Ishikawa (cell line): ENCODE results near the gene LPAR1.

ENCODE experiments used
- CEBPB ChIP-seq: IDR thresholded peaks from 2 replicates; pipeline ENCODE4 v1.6.1; 2012
- CREB1 ChIP-seq: IDR thresholded peaks from 2 replicates; pipeline ENCODE4 v1.6.1; 2012; ENCODE audit warnings: low read depth
- EGR1 ChIP-seq: IDR thresholded peaks from 2 replicates; pipeline ENCODE4 v1.6.1; 2012
- EP300 ChIP-seq: IDR thresholded peaks from 2 replicates; pipeline ENCODE4 v1.6.1; 2012; ENCODE audit warnings: borderline replicate concordance
- FOXM1 ChIP-seq: IDR thresholded peaks from 2 replicates; pipeline ENCODE4 v1.6.1; 2012; ENCODE audit warnings: low read depth, borderline replicate concordance
- NFIC ChIP-seq: IDR thresholded peaks from 2 replicates; pipeline ENCODE4 v1.6.1; 2012
- RAD21 ChIP-seq: IDR thresholded peaks from 2 replicates; pipeline ENCODE4 v1.6.1; 2012; ENCODE audit warnings: low read depth
- REST ChIP-seq: IDR thresholded peaks from 2 replicates; pipeline ENCODE4 v1.6.1; 2012; ENCODE audit warnings: low read depth, mild to moderate bottlenecking
- TAF1 ChIP-seq: IDR thresholded peaks from 2 replicates; pipeline ENCODE4 v1.6.1; 2012; ENCODE audit warnings: low read depth, mild to moderate bottlenecking
- TCF12 ChIP-seq: IDR thresholded peaks from 2 replicates; pipeline ENCODE4 v1.6.1; 2012; ENCODE audit warnings: low read depth
- TEAD4 ChIP-seq: IDR thresholded peaks from 2 replicates; pipeline ENCODE4 v1.6.1; 2012
- YY1 ChIP-seq: IDR thresholded peaks from 2 replicates; pipeline ENCODE4 v1.6.1; 2012; ENCODE audit warnings: low read depth
- ZBTB7A ChIP-seq: IDR thresholded peaks from 2 replicates; pipeline ENCODE4 v1.6.1; 2012; ENCODE audit warnings: low read depth
- TF ChIP-seq, protein P1 (sequence below): IDR thresholded peaks from 2 replicates; pipeline ENCODE4 v1.6.1; 2012
- TF ChIP-seq, protein P2 (sequence below): IDR thresholded peaks from 2 replicates; pipeline ENCODE4 v1.6.1; 2012

LPAR1 gene

GRCh38 chr9:111052791-111053190, 14.5 kb upstream of the LPAR1 start:
- TF ChIP-seq, protein P1, sequence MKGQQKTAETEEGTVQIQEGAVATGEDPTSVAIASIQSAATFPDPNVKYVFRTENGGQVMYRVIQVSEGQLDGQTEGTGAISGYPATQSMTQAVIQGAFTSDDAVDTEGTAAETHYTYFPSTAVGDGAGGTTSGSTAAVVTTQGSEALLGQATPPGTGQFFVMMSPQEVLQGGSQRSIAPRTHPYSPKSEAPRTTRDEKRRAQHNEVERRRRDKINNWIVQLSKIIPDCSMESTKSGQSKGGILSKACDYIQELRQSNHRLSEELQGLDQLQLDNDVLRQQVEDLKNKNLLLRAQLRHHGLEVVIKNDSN, result no peak
- TF ChIP-seq YY1, result no peak

DNA sequence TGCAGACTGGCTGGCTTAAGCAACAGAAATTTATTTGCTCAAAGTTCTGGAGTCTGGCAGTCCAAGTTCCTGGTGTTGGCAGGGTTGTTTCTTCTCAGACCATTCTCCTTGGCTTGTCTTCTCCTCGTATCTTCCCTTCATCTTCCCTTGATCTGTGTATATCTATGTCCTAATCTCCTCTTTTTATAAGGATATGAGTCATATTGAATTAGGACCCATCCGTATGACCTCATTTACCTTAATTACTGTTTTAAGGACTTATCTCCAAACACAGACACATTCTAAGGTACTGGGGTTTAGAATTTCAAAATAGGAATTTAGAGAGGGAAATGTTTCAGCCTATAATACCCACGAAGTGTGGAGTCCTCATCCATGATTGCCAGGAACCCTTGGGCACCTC, 13.1 kb upstream of the LPAR1 start:
- TF ChIP-seq FOXM1, result no peak
- TF ChIP-seq CEBPB, result no peak
- TF ChIP-seq EGR1, result no peak
- TF ChIP-seq NFIC, result no peak
- TF ChIP-seq, protein P2, sequence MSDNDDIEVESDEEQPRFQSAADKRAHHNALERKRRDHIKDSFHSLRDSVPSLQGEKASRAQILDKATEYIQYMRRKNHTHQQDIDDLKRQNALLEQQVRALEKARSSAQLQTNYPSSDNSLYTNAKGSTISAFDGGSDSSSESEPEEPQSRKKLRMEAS, result no peak
- TF ChIP-seq, protein P1, result no peak
- TF ChIP-seq TEAD4, result no peak
- no peak for TF ChIP-seq TCF12
- no peak for TF ChIP-seq REST
- TF ChIP-seq TAF1, result no peak
- TF ChIP-seq ZBTB7A, result no peak
- TF ChIP-seq RAD21, result no peak
- no peak for TF ChIP-seq EP300
- TF ChIP-seq YY1, result no peak

DNA sequence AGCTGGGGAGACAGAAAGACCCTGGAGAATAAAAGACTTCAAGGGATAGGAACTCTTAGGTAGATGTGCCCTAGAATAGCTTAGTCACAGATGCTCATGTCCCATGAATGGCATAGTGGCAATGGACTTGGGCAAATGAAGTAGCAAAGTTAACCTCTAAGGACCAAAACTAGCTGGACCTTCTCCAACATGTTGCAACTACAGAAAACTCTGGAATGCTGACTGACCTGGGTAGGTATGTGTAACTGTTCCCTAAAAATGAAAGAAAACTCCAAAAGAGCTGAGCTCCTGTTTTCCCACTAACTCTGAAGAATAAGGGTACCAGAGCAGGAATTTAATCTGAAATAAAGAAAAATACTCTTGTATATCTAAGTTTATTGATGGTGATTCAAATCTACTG, 12.5 kb upstream of the LPAR1 start:
- TF ChIP-seq CEBPB, result no peak
- no peak for TF ChIP-seq TCF12
- TF ChIP-seq EGR1, result no peak
- TF ChIP-seq, protein P2, result no peak
- TF ChIP-seq CREB1, result no peak

- TF ChIP-seq RAD21, result no peak
- TF ChIP-seq, protein P2, result no peak
Observed at GRCh38 chr9:111041902-111042301, 3.6 kb upstream of the LPAR1 start.

DNA sequence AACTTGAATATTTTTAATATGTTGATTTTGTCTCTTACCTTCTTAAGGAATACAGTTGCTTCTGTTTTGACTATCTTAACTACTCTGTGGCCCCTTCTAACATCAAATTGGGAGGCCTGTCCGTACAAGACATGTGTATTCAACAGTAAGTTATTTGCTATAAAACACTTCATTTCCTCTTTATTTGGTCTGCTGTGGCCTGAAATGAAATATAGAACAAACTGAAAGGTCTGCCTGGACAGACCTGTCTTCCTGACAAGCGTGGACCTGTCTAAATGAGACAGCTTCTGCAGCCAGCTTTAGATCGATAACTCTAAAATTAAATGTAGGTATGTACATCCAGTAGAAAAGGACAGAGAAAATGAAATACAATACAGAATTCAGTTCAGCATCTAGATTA, 2.2 kb upstream of the LPAR1 start:
- TF ChIP-seq, protein P1, result no peak
- no peak for TF ChIP-seq NFIC
- TF ChIP-seq REST, result no peak

GRCh38 chr9:111039231-111039906, 1.1 kb upstream of the LPAR1 start:
- TF ChIP-seq CEBPB (no peak), TEAD4 (no peak), YY1 (no peak), ZBTB7A (no peak), FOXM1 (no peak), EGR1 (no peak), TAF1 (no peak), REST (no peak)
